Activated naive CD8-positive, alpha-beta T cell treated with anti-CD3 and anti-CD28 coated beads, Interleukin-2, amount 50 U/mL, for 24 hours (primary cell): ENCODE measurements around the gene GRB10.

Experiments
- ATAC-seq: fragments of 150-1000 bp; cut with Tn5 transposase; one replicate; pipeline ENCODE4 v1.10.0; 2021
- DNase-seq: peaks from one replicate; pipeline ENCODE4 v3.0.0; 2021
- H3K27ac Mint-ChIP-seq: one replicate; pipeline ENCODE4 v1.8.0; 2021; ENCODE audit warnings: mild to moderate bottlenecking, mixed read lengths
- H3K27me3 Mint-ChIP-seq: one replicate; pipeline ENCODE4 v1.8.0; 2021; ENCODE audit warnings: mixed read lengths
- H3K36me3 Mint-ChIP-seq: one replicate; pipeline ENCODE4 v1.8.0; 2021; ENCODE audit warnings: low read depth, mixed read lengths
- H3K4me1 Mint-ChIP-seq: one replicate; pipeline ENCODE4 v1.8.0; 2021; ENCODE audit warnings: mixed read lengths
- H3K4me3 Mint-ChIP-seq: one replicate; pipeline ENCODE4 v1.8.0; 2021; ENCODE audit warnings: mild to moderate bottlenecking, moderate library complexity, mixed read lengths
- H3K9me3 Mint-ChIP-seq: one replicate; pipeline ENCODE4 v1.8.0; 2021; ENCODE audit warnings: mixed read lengths

Gene GRB10

GRCh38 chr7:50793120-50793946, 10.6 kb upstream of the GRB10 start:
- Mint-ChIP-seq H3K27me3 (peaks cover 50% of the 10 kb centered on the region), H3K27ac (no peak overlapping the region), H3K4me3 (peak overlapping the region; percentile 69), H3K4me1 (peaks cover 8% of the 10 kb centered on the region), H3K9me3 (peaks cover 3% of the 10 kb centered on the region), H3K36me3 (no peaks in the 10 kb centered on the region)
- peak; percentile 10 for DNase-seq
- ATAC-seq, result peak; percentile 56

GRCh38 chr7:50792342-50793119, 9.8 kb upstream of the GRB10 start:
- Mint-ChIP-seq H3K27ac (no peak overlapping the region), H3K27me3 (peaks cover 54% of the 10 kb centered on the region)

DNA sequence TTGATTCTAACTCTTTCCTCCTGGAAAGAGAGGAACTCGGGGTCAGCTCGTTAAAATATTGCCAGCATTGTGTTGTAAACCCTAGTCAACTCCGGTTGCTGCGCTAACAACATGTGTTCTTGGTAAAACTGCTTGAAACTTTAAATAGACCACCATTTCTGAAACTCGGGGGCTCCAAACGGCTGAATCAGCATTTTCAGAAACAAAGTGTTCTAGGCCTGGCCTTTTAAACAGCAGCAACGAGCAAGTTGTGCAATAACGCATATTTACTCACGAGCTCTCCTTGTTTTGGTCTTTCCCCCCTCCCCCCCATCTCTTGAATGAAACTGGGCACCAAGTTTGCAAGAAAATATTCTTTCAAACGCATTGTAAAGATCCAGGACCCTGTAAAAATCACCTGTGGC, 9.2 kb upstream of the GRB10 start:
- Mint-ChIP-seq H3K4me1 (peaks cover 8% of the 10 kb centered on the region), H3K4me3 (peak overlapping the region; percentile 76), H3K9me3 (no peaks in the 10 kb centered on the region), H3K27me3 (peaks cover 59% of the 10 kb centered on the region), H3K36me3 (no peaks in the 10 kb centered on the region), H3K27ac (no peak overlapping the region)
- ATAC-seq (no peak), DNase-seq (no peak)

More at GRCh38 chr7:50792342-50793119, 9.8 kb upstream of the GRB10 start:
- DNase-seq (peak; percentile 11), ATAC-seq (peak; percentile 9)
- Mint-ChIP-seq H3K4me3 (peak overlapping the region; percentile 76), H3K4me1 (peaks cover 8% of the 10 kb centered on the region), H3K9me3 (no peaks in the 10 kb centered on the region), H3K36me3 (no peaks in the 10 kb centered on the region)

GRCh38 chr7:50791363-50791937, 8.8 kb upstream of the GRB10 start:
- no peak overlapping the region for H3K27ac Mint-ChIP-seq
- ATAC-seq, result no peak

GRCh38 chr7:50790381-50790780, 7.7 kb upstream of the GRB10 start:
- DNase-seq, result no peak
- ATAC-seq, result no peak
- peaks cover 8% of the 10 kb centered on the region for H3K4me1 Mint-ChIP-seq
- peaks cover 66% of the 10 kb centered on the region for H3K27me3 Mint-ChIP-seq
- H3K9me3 Mint-ChIP-seq, result no peaks in the 10 kb centered on the region
- H3K36me3 Mint-ChIP-seq, result no peaks in the 10 kb centered on the region
- H3K4me3 Mint-ChIP-seq, result no peak overlapping the region
- no peak overlapping the region for H3K27ac Mint-ChIP-seq

More at GRCh38 chr7:50791363-50791937, 8.8 kb upstream of the GRB10 start:
- Mint-ChIP-seq H3K36me3 (no peaks in the 10 kb centered on the region), H3K4me3 (peak overlapping the region; percentile 76), H3K4me1 (peaks cover 8% of the 10 kb centered on the region), H3K9me3 (no peaks in the 10 kb centered on the region), H3K27me3 (peaks cover 60% of the 10 kb centered on the region)
- no peak for DNase-seq

- no peaks in the 10 kb centered on the region for H3K9me3 Mint-ChIP-seq
- H3K36me3 Mint-ChIP-seq, result no peaks in the 10 kb centered on the region
- H3K27ac Mint-ChIP-seq, result no peak overlapping the region
- peaks cover 59% of the 10 kb centered on the region for H3K27me3 Mint-ChIP-seq
- DNase-seq (no peak), ATAC-seq (no peak)
- H3K4me1 Mint-ChIP-seq, result peaks cover 5% of the 10 kb centered on the region
- no peak overlapping the region for H3K4me3 Mint-ChIP-seq
Measured at GRCh38 chr7:50788382-50788781, 5.7 kb upstream of the GRB10 start.

- DNase-seq, result no peak
- Mint-ChIP-seq H3K4me1 (peaks cover 6% of the 10 kb centered on the region), H3K27ac (no peak overlapping the region), H3K27me3 (peaks cover 64% of the 10 kb centered on the region), H3K4me3 (no peak overlapping the region), H3K36me3 (no peaks in the 10 kb centered on the region), H3K9me3 (no peaks in the 10 kb centered on the region)
- ATAC-seq, result no peak
Measured at GRCh38 chr7:50787825-50788224, 5.1 kb upstream of the GRB10 start.

DNA sequence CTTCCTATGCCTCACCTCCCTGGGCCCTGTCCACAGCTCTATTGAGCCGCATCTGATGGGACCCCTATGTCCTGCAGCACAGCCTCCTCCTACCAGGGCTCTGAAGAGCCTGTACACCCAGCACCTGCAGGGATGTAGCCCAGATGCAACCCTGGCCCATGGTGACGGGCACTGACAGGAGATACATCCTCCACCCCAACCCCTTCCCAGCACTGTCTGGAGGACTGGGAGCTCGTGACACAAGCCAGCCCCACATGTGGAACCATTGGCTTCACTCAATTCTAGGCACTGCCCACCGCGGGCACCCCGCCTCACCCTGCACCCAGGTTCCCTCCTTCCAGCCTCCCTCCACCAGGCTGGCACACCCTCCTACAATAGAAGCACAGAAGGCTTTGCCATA, 2.6 kb upstream of the GRB10 start:
- no peak overlapping the region for H3K27ac Mint-ChIP-seq
- no peak overlapping the region for H3K4me3 Mint-ChIP-seq
- H3K27me3 Mint-ChIP-seq, result peaks cover 51% of the 10 kb centered on the region
- H3K36me3 Mint-ChIP-seq, result no peaks in the 10 kb centered on the region
- DNase-seq (no peak), ATAC-seq (no peak)
- H3K4me1 Mint-ChIP-seq, result peaks cover 12% of the 10 kb centered on the region
- H3K9me3 Mint-ChIP-seq, result no peaks in the 10 kb centered on the region

GRCh38 chr7:50783801-50784507, 1.3 kb upstream of the GRB10 start:
- no peaks in the 10 kb centered on the region for H3K9me3 Mint-ChIP-seq
- no peaks in the 10 kb centered on the region for H3K36me3 Mint-ChIP-seq
- DNase-seq, result no peak
- no peak for ATAC-seq
- peaks cover 49% of the 10 kb centered on the region for H3K27me3 Mint-ChIP-seq
- no peak overlapping the region for H3K4me3 Mint-ChIP-seq
- H3K27ac Mint-ChIP-seq, result no peak overlapping the region
- H3K4me1 Mint-ChIP-seq, result peaks cover 12% of the 10 kb centered on the region

GRCh38 chr7:50783303-50783702, 607 bp upstream of the GRB10 start:
- no peak for DNase-seq
- peak overlapping the region; percentile 32 for H3K4me3 Mint-ChIP-seq
- no peaks in the 10 kb centered on the region for H3K9me3 Mint-ChIP-seq
- H3K36me3 Mint-ChIP-seq, result no peaks in the 10 kb centered on the region
- H3K4me1 Mint-ChIP-seq, result peaks cover 12% of the 10 kb centered on the region
- peaks cover 46% of the 10 kb centered on the region for H3K27me3 Mint-ChIP-seq
- ATAC-seq, result no peak
- H3K27ac Mint-ChIP-seq, result no peak overlapping the region

GRCh38 chr7:50781381-50782293, 1.1 kb downstream of the GRB10 start:
- peak overlapping the region; percentile 53 for H3K4me3 Mint-ChIP-seq
- H3K27me3 Mint-ChIP-seq, result peaks cover 39% of the 10 kb centered on the region
- H3K27ac Mint-ChIP-seq, result no peak overlapping the region
- DNase-seq, result peak; percentile 9
- peak; percentile 50 for ATAC-seq
- H3K36me3 Mint-ChIP-seq, result no peaks in the 10 kb centered on the region
- H3K4me1 Mint-ChIP-seq, result peaks cover 12% of the 10 kb centered on the region
- H3K9me3 Mint-ChIP-seq, result no peaks in the 10 kb centered on the region

DNA sequence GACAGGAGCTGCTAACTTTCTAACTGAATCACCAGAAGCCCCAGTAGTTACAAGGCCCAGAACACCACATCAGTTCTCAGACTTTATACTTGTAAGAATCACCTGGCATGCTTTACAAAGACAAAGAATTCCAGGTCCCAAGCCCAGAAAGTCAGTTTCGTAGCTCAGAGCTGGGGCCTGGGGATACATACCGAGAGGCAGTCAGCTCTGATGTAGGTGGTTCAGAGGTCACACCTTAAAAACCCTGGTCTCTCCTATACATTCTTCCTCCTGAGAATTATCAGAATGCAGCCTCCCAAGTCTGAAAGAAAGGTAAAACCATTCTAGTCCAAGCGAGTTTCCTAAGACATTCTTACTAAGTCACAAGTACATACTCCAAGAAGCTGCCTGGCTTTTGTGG, 2.3 kb downstream of the GRB10 start:
- no peak for DNase-seq
- H3K27me3 Mint-ChIP-seq, result peaks cover 34% of the 10 kb centered on the region
- peaks cover 12% of the 10 kb centered on the region for H3K4me1 Mint-ChIP-seq
- H3K27ac Mint-ChIP-seq, result no peak overlapping the region
- H3K36me3 Mint-ChIP-seq, result no peaks in the 10 kb centered on the region
- H3K9me3 Mint-ChIP-seq, result no peaks in the 10 kb centered on the region
- no peak overlapping the region for H3K4me3 Mint-ChIP-seq
- ATAC-seq, result no peak

GRCh38 chr7:50779427-50779826, 3.3 kb downstream of the GRB10 start:
- Mint-ChIP-seq H3K27me3 (peaks cover 32% of the 10 kb centered on the region), H3K4me1 (peaks cover 12% of the 10 kb centered on the region), H3K36me3 (no peaks in the 10 kb centered on the region), H3K4me3 (no peak overlapping the region), H3K9me3 (no peaks in the 10 kb centered on the region), H3K27ac (no peak overlapping the region)
- ATAC-seq (no peak), DNase-seq (no peak)
